HCT116 (cell line): ENCODE results near the gene ADRM1.

Experiments used
- ELF1 ChIP-seq: IDR thresholded peaks from 2 replicates; pipeline ENCODE4 v1.6.1; 2012; ENCODE audit warnings: low read depth, borderline replicate concordance
- EZH2 ChIP-seq: fragments of 200-600 bp; sonication (generic); IDR thresholded peaks from 2 replicates; pipeline ENCODE4 v1.6.1; 2017; ENCODE audit warnings: antibody characterized with exemption, mixed run types
- JUND ChIP-seq: IDR thresholded peaks from 2 replicates; pipeline ENCODE4 v1.6.1; 2012
- MAX ChIP-seq: IDR thresholded peaks from 2 replicates; pipeline ENCODE4 v1.6.1; 2012
- POLR2A ChIP-seq: IDR thresholded peaks from 2 replicates; pipeline ENCODE4 v1.7.0; 2011; ENCODE audit warnings: borderline replicate concordance; ENCODE audit not compliant: insufficient read depth, insufficient read length; ENCODE audit errors: extremely low read depth
- POLR2AphosphoS5 ChIP-seq: IDR thresholded peaks from 2 replicates; pipeline ENCODE4 v1.6.1; 2011; ENCODE audit warnings: mild to moderate bottlenecking, low read depth, low read length, moderate library complexity
- RAD21 ChIP-seq: IDR thresholded peaks from 2 replicates; pipeline ENCODE4 v1.6.1; 2012; ENCODE audit warnings: low read depth, mild to moderate bottlenecking
- SP1 ChIP-seq: IDR thresholded peaks from 2 replicates; pipeline ENCODE4 v1.6.1; 2012; ENCODE audit warnings: low read depth
- TCF7L2 ChIP-seq: IDR thresholded peaks from 2 replicates; pipeline ENCODE4 v1.7.0; 2011; ENCODE audit warnings: borderline replicate concordance, inconsistent platforms; ENCODE audit not compliant: insufficient read depth, insufficient read length; ENCODE audit errors: extremely low read depth
- YY1 ChIP-seq: IDR thresholded peaks from 2 replicates; pipeline ENCODE4 v1.6.1; 2011; ENCODE audit warnings: low read length, low read depth, moderate library complexity, mild to moderate bottlenecking; ENCODE audit not compliant: insufficient replicate concordance; ENCODE audit errors: extremely low read depth
- TF ChIP-seq, protein P1 (sequence below), 3 experiments: fragments of 200-600 bp in 1 of 3; sonication (generic) in 1 of 3; IDR thresholded peaks in 2 of 3; conservative IDR thresholded peaks in 1 of 3; 2 replicates each; pipeline ENCODE4 v1.5.1; 2012 to 2017; ENCODE audit warnings: low read depth in 2 of 3, low read length in 2 of 3, antibody characterized with exemption in 1 of 3, borderline replicate concordance in 1 of 3, control low read depth in 1 of 3, mild to moderate bottlenecking in 1 of 3, mixed read lengths in 1 of 3, mixed run types in 1 of 3, moderate library complexity in 1 of 3; ENCODE audit not compliant: insufficient read depth in 1 of 3
- TF ChIP-seq, protein P2 (sequence below): IDR thresholded peaks from 2 replicates; pipeline ENCODE4 v1.6.1; 2012; ENCODE audit warnings: low read depth
- TF ChIP-seq, protein P3 (sequence below): IDR thresholded peaks from 2 replicates; pipeline ENCODE4 v1.6.1; 2012

- TF ChIP-seq, protein P1, sequence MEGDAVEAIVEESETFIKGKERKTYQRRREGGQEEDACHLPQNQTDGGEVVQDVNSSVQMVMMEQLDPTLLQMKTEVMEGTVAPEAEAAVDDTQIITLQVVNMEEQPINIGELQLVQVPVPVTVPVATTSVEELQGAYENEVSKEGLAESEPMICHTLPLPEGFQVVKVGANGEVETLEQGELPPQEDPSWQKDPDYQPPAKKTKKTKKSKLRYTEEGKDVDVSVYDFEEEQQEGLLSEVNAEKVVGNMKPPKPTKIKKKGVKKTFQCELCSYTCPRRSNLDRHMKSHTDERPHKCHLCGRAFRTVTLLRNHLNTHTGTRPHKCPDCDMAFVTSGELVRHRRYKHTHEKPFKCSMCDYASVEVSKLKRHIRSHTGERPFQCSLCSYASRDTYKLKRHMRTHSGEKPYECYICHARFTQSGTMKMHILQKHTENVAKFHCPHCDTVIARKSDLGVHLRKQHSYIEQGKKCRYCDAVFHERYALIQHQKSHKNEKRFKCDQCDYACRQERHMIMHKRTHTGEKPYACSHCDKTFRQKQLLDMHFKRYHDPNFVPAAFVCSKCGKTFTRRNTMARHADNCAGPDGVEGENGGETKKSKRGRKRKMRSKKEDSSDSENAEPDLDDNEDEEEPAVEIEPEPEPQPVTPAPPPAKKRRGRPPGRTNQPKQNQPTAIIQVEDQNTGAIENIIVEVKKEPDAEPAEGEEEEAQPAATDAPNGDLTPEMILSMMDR (IDR thresholded peaks at IDR 0.05 in 2 of 3, conservative IDR thresholded peaks at IDR 0.05 in 1 of 3; ENCODE audit: borderline replicate concordance in 1 of 3, insufficient read depth in 1 of 3, low read depth in 2 of 3, low read length in 2 of 3): no peak
- TF ChIP-seq TCF7L2: no peak
- no peak for TF ChIP-seq YY1
- no peak for TF ChIP-seq POLR2A
- TF ChIP-seq, protein P2, sequence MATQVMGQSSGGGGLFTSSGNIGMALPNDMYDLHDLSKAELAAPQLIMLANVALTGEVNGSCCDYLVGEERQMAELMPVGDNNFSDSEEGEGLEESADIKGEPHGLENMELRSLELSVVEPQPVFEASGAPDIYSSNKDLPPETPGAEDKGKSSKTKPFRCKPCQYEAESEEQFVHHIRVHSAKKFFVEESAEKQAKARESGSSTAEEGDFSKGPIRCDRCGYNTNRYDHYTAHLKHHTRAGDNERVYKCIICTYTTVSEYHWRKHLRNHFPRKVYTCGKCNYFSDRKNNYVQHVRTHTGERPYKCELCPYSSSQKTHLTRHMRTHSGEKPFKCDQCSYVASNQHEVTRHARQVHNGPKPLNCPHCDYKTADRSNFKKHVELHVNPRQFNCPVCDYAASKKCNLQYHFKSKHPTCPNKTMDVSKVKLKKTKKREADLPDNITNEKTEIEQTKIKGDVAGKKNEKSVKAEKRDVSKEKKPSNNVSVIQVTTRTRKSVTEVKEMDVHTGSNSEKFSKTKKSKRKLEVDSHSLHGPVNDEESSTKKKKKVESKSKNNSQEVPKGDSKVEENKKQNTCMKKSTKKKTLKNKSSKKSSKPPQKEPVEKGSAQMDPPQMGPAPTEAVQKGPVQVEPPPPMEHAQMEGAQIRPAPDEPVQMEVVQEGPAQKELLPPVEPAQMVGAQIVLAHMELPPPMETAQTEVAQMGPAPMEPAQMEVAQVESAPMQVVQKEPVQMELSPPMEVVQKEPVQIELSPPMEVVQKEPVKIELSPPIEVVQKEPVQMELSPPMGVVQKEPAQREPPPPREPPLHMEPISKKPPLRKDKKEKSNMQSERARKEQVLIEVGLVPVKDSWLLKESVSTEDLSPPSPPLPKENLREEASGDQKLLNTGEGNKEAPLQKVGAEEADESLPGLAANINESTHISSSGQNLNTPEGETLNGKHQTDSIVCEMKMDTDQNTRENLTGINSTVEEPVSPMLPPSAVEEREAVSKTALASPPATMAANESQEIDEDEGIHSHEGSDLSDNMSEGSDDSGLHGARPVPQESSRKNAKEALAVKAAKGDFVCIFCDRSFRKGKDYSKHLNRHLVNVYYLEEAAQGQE: no peak
- TF ChIP-seq JUND: no peak
- TF ChIP-seq EZH2: no peak
- TF ChIP-seq POLR2AphosphoS5: no peak
- no peak for TF ChIP-seq MAX
- no peak for TF ChIP-seq SP1
- TF ChIP-seq, protein P3, sequence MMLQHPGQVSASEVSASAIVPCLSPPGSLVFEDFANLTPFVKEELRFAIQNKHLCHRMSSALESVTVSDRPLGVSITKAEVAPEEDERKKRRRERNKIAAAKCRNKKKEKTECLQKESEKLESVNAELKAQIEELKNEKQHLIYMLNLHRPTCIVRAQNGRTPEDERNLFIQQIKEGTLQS: no peak
- no peak for TF ChIP-seq ELF1
- no peak for TF ChIP-seq RAD21
Measured at GRCh38 chr20:62350629-62351422, 48.0 kb downstream of the ADRM1 start.
